ENCODE measurements around the gene ZNF613. TPM values are rescaled to one million over a fixed set of nuclear protein-coding genes. Genes with fewer than 3 reads are reported as not detected.

ZNF613 gene
- total and polyA plus RNA-seq, 2 of the 13 experiments (the other 11 are each of a cell fraction or from before 2014, with no cell fraction given) = 3.6 to 8.3 TPM

- TF ChIP-seq PPARG (CRISPR knock-in tag; conservative IDR thresholded peaks at IDR 0.05) = 0 out of 2 replicates have a peak, but pooled peaks have one; percentile 13
- 0 out of 2 replicates have a peak, but pooled peaks have one; percentile 40 for TF ChIP-seq HDAC2 (CRISPR knock-in tag; IDR thresholded peaks at IDR 0.05)
- TF ChIP-seq NKX3-1 (CRISPR knock-in tag; IDR thresholded peaks at IDR 0.05) = 0 out of 2 replicates have a peak, but pooled peaks have one; percentile 52
- peak; percentile 38 for TF ChIP-seq TAF1 (CRISPR knock-in tag; IDR thresholded peaks at IDR 0.05)
- TF ChIP-seq HMGXB4 (CRISPR knock-in tag; IDR thresholded peaks at IDR 0.05; ENCODE audit: borderline replicate concordance in 1 of 2, low read depth in 1 of 2) = peak; percentile 19 to 74; a peak in 1 of 4 replicates
- no peak for TF ChIP-seq MAZ (IDR thresholded peaks at IDR 0.05; ENCODE audit: borderline replicate concordance, low read depth, low read length)
- no peak for TF ChIP-seq MAZ (CRISPR knock-in tag; IDR thresholded peaks at IDR 0.05; ENCODE audit: low read depth)
- 0 out of 2 replicates have a peak, but pooled peaks have one; percentile 68 for TF ChIP-seq PCBP1 (IDR thresholded peaks at IDR 0.05; ENCODE audit: borderline replicate concordance, low read depth, low read length)
- TF ChIP-seq ZFP91 (CRISPR knock-in tag; IDR thresholded peaks at IDR 0.05; ENCODE audit: borderline replicate concordance) = peak; percentile 71; the same call in 1 of the 2 replicates
- TF ChIP-seq GABPB1 (CRISPR knock-in tag; IDR thresholded peaks at IDR 0.05) = peak; percentile 69
- TF ChIP-seq PAXIP1 (CRISPR knock-in tag; conservative IDR thresholded peaks at IDR 0.05) = peak; percentile 22; the same call in 1 of the 2 replicates
- no peak for TF ChIP-seq MAFF (IDR thresholded peaks at IDR 0.05; ENCODE audit: low read depth, low read length)
- peak; percentile 59 for TF ChIP-seq CREB1 (IDR thresholded peaks at IDR 0.05)
- TF ChIP-seq CREB1 (CRISPR knock-in tag; IDR thresholded peaks at IDR 0.05) = peak; percentile 90
- TF ChIP-seq ZNF317 (CRISPR knock-in tag; IDR thresholded peaks at IDR 0.05) = peak; percentile 60; the same call in 1 of the 2 replicates
- TF ChIP-seq NCOA1 (CRISPR knock-in tag; IDR thresholded peaks at IDR 0.05) = no peak
- TF ChIP-seq ATF2 (CRISPR knock-in tag; IDR thresholded peaks at IDR 0.05) = peak; percentile 35; the same call in 1 of the 2 replicates
- peak; percentile 28; the same call in 1 of the 2 replicates for TF ChIP-seq ZNF543 (CRISPR knock-in tag; IDR thresholded peaks at IDR 0.05)
- TF ChIP-seq GATA4 (IDR thresholded peaks at IDR 0.05; ENCODE audit: borderline replicate concordance, low read depth) = 0 out of 2 replicates have a peak, but pooled peaks have one; percentile 27
- TF ChIP-seq NR2C2 (CRISPR knock-in tag; IDR thresholded peaks at IDR 0.05; ENCODE audit: borderline replicate concordance) = peak; percentile 88
Measured at GRCh38 chr19:51926784-51927741, at the start of gene ZNF613 (continued).
